CD4-positive, alpha-beta T cell treated with Interleukin-21 for 1 hour (primary cell): ENCODE data around the gene INVS.

Experiments
- DNase-seq: peaks from one replicate; pipeline ENCODE4 v3.0.0-alpha.2; 2020

INVS gene

GRCh38 chr9:100350188-100350587 is 251.1 kb downstream of the INVS start:
- no peak for DNase-seq
